ENCODE data around the gene RASGEF1C. TPM values are rescaled to one million over a fixed set of nuclear protein-coding genes. Genes with fewer than 3 reads are reported as not detected.

RASGEF1C gene
- total and polyA plus RNA-seq, 10 of the 15 experiments (the other 5 are each of a cell fraction or from before 2014, with no cell fraction given), result not detected

- H3K9me3 ChIP-seq (replicated peaks; ENCODE audit: control insufficient read depth, insufficient read depth, low read length), result no peaks in the 10 kb centered on the region; the same call in 2 of the 3 replicates
- H4K20me1 ChIP-seq (ENCODE audit: control insufficient read depth, insufficient read depth), result no peaks in the 10 kb centered on the region
- WGBS (ENCODE audit: insufficient coverage, insufficient replicate concordance, low lambda C conversion rate, missing lambda C conversion rate), result 9% methylated on average over 29 of the region's 65 CpGs
- FAIRE-seq (no peak), ATAC-seq (peak; percentile 28; the same call in 2 of the 3 replicates), DNase-seq (ENCODE audit: low read depth, low spot score) (no peak)
- no peak overlapping the region for H3K27ac ChIP-seq (ENCODE audit: control insufficient read depth, insufficient read depth)
- no peak overlapping the region for H3K9ac ChIP-seq (ENCODE audit: control insufficient read depth, insufficient read depth, low read length)
- H3K4me3 ChIP-seq, result no peak overlapping the region
- RAD21 ChIA-PET (ENCODE audit: unreplicated experiment), result no interaction called here
- TF ChIP-seq RAD51 (IDR thresholded peaks at IDR 0.05) (no peak), PAX8 (IDR thresholded peaks at IDR 0.05) (no peak), PML (IDR thresholded peaks at IDR 0.05; ENCODE audit: low read length) (no peak), ATF7 (IDR thresholded peaks at IDR 0.05; ENCODE audit: low read depth) (no peak)
- intact Hi-C loops (cut with micrococcal nuclease; ENCODE audit: unreplicated experiment), result no loop called here
- no peaks in the 10 kb centered on the region for H3K4me1 ChIP-seq (ENCODE audit: control insufficient read depth, insufficient read depth, low read length)
- no peak overlapping the region; the same call in 1 of the 2 replicates for H3K4me2 ChIP-seq (ENCODE audit: control insufficient read depth, insufficient read depth)
- H3K36me3 ChIP-seq (ENCODE audit: control insufficient read depth in 2 of 2, insufficient read depth in 2 of 2, low read length in 1 of 2), result no peaks in the 10 kb centered on the region
- SMC1A ChIA-PET (ENCODE audit: uncharacterized antibody, unreplicated experiment), result no interaction called here
- POLR2A ChIA-PET, result no interaction called here
- in situ Hi-C loops (cut with MboI), result no loop called here
- no TSS peak for BruUV-seq (replicated peaks)
- no peaks in the 10 kb centered on the region for H3K79me2 ChIP-seq (ENCODE audit: control insufficient read depth, insufficient read depth, low read length)
- no peak overlapping the region for H2AFZ ChIP-seq (ENCODE audit: control insufficient read depth, low read depth, low read length)
- CTCF ChIA-PET, result no interaction called here
- H3K27me3 ChIP-seq (replicated peaks in 1 of 2; ENCODE audit: control insufficient read depth in 2 of 2, insufficient read depth in 2 of 2, low read length in 1 of 2), result peaks cover 0 to 5% of the 10 kb centered on the region in 2 experiments; a peak in 2 of 4 replicates
Measured at GRCh38 chr5:180208435-180209081, 453 bp downstream of the RASGEF1C start.

DNA sequence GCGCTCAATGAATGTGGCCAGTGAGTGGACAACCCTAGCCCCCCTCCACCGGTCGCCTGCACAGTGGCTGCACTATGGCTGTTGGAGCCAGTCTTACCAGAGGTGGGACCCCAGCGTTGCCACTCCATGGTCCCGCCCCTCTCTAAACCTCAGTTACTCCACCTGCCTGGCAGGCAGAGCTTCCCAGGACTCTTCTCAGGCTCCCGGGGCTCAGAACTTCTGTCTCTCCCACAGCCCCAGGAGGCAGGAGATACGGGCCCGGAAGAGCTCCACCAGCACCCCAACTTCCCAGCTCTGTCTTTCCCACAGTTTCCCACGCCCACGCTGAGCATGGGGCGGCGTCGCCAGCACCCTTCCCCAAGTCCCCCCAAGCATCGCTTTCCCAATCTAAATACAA lies 975 bp downstream of the RASGEF1C start:
- Histone ChIP-seq H3K9ac (ENCODE audit: control insufficient read depth, insufficient read depth, low read length) (no peak overlapping the region), H3K4me1 (ENCODE audit: control insufficient read depth, insufficient read depth, low read length) (no peaks in the 10 kb centered on the region), H3K79me2 (ENCODE audit: control insufficient read depth, insufficient read depth, low read length) (no peaks in the 10 kb centered on the region), H3K4me2 (ENCODE audit: control insufficient read depth, insufficient read depth) (no peak overlapping the region), H3K27ac (ENCODE audit: control insufficient read depth, insufficient read depth) (no peak overlapping the region), H3K9me3 (replicated peaks; ENCODE audit: control insufficient read depth, insufficient read depth, low read length) (no peaks in the 10 kb centered on the region; the same call in 2 of the 3 replicates), H4K20me1 (ENCODE audit: control insufficient read depth, insufficient read depth) (no peaks in the 10 kb centered on the region), H3K36me3 (ENCODE audit: control insufficient read depth in 2 of 2, insufficient read depth in 2 of 2, low read length in 1 of 2) (no peaks in the 10 kb centered on the region), H2AFZ (ENCODE audit: control insufficient read depth, low read depth, low read length) (no peak overlapping the region), H3K27me3 (replicated peaks in 1 of 2; ENCODE audit: control insufficient read depth in 2 of 2, insufficient read depth in 2 of 2, low read length in 1 of 2) (peaks cover 0 to 5% of the 10 kb centered on the region in 2 experiments; a peak in 2 of 4 replicates), H3K4me3 (no peak overlapping the region)
- intact Hi-C loops (cut with micrococcal nuclease; ENCODE audit: unreplicated experiment) (no loop called here), in situ Hi-C loops (cut with MboI) (no loop called here)
- no peak for ATAC-seq
- CTCF ChIA-PET, result no interaction called here
- RAD21 ChIA-PET (ENCODE audit: unreplicated experiment), result no interaction called here
- no peak for DNase-seq (ENCODE audit: low read depth, low spot score)
- POLR2A ChIA-PET, result no interaction called here
- WGBS (ENCODE audit: insufficient coverage, insufficient replicate concordance, low lambda C conversion rate, missing lambda C conversion rate), result 35% methylated on average over 14 of the region's 14 CpGs
- FAIRE-seq, result no peak
- BruUV-seq (replicated peaks), result no TSS peak
- SMC1A ChIA-PET (ENCODE audit: uncharacterized antibody, unreplicated experiment), result no interaction called here
- TF ChIP-seq ZBED1 (IDR thresholded peaks at IDR 0.05; ENCODE audit: borderline replicate concordance) (no peak), NFYA (IDR thresholded peaks at IDR 0.05; ENCODE audit: borderline replicate concordance, low read depth, low read length) (no peak), IRF3 (IDR thresholded peaks at IDR 0.05) (no peak), SMAD5 (IDR thresholded peaks at IDR 0.05; ENCODE audit: low read depth) (no peak), ZNF24 (IDR thresholded peaks at IDR 0.05) (no peak), YY1 (IDR thresholded peaks at IDR 0.05; ENCODE audit: low read depth, low read length) (no peak), SPI1 (IDR thresholded peaks at IDR 0.05; ENCODE audit: borderline replicate concordance, insufficient read depth, low read depth, low read length) (no peak), EZH2 (IDR thresholded peaks at IDR 0.05; ENCODE audit: borderline replicate concordance, control insufficient read depth, low read depth, low read length) (no peak), MEF2B (IDR thresholded peaks at IDR 0.05; ENCODE audit: partially characterized antibody, poor library complexity, severe bottlenecking) (no peak), HDAC2 (IDR thresholded peaks at IDR 0.05) (no peak)
- TF ChIP-seq, protein P1, sequence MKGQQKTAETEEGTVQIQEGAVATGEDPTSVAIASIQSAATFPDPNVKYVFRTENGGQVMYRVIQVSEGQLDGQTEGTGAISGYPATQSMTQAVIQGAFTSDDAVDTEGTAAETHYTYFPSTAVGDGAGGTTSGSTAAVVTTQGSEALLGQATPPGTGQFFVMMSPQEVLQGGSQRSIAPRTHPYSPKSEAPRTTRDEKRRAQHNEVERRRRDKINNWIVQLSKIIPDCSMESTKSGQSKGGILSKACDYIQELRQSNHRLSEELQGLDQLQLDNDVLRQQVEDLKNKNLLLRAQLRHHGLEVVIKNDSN (IDR thresholded peaks at IDR 0.05; ENCODE audit: borderline replicate concordance, extremely low read length, insufficient read depth, low read depth, low read length), result no peak
- TF ChIP-seq, protein P2, sequence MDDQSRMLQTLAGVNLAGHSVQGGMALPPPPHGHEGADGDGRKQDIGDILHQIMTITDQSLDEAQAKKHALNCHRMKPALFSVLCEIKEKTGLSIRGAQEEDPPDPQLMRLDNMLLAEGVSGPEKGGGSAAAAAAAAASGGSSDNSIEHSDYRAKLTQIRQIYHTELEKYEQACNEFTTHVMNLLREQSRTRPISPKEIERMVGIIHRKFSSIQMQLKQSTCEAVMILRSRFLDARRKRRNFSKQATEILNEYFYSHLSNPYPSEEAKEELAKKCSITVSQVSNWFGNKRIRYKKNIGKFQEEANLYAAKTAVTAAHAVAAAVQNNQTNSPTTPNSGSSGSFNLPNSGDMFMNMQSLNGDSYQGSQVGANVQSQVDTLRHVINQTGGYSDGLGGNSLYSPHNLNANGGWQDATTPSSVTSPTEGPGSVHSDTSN (IDR thresholded peaks at IDR 0.05; ENCODE audit: insufficient replicate concordance, low read depth, low read length), result no peak

Measured in GM12878 (cell line).